ENCODE results near the gene TANGO6. TPM values are rescaled to one million over a fixed set of nuclear protein-coding genes. Genes with fewer than 3 reads are reported as not detected.
"Not testable (repeated sequence)": the region's sequence is repeated elsewhere in the genome, so short reads cannot be mapped to it uniquely, and the experiment has no call there.

TANGO6 gene
- total and polyA plus RNA-seq, 10 of the 15 experiments (the other 5 are each of a cell fraction or from before 2014, with no cell fraction given), result 1.1 to 20.6 (median 11.0) TPM

GRCh38 chr16:68990172-68990845 lies 147.0 kb downstream of the TANGO6 start:
- CTCF ChIA-PET, result interaction anchor here (1.5 to 2.6 kb wide), 3 partner anchors 117 to 134 kb away, joined by 3 to 12 read pairs (median 4); no protein-coding TSS in a partner anchor
- POLR2A ChIA-PET; H3K27ac ChIP-seq (ENCODE audit: control insufficient read depth, insufficient read depth); DNase-seq (ENCODE audit: low read depth, low spot score); H2AFZ ChIP-seq (ENCODE audit: control insufficient read depth, low read depth, low read length); BruUV-seq (replicated peaks); H3K36me3 ChIP-seq (ENCODE audit: control insufficient read depth in 2 of 2, insufficient read depth in 2 of 2, low read length in 1 of 2); in situ Hi-C loops (cut with MboI); FAIRE-seq; H3K4me1 ChIP-seq (ENCODE audit: control insufficient read depth, insufficient read depth, low read length); H4K20me1 ChIP-seq (ENCODE audit: control insufficient read depth, insufficient read depth); intact Hi-C loops (cut with micrococcal nuclease; ENCODE audit: unreplicated experiment); H3K4me2 ChIP-seq (ENCODE audit: control insufficient read depth, insufficient read depth); RAD21 ChIA-PET (ENCODE audit: unreplicated experiment); H3K4me3 ChIP-seq; H3K9me3 ChIP-seq (replicated peaks; ENCODE audit: control insufficient read depth, insufficient read depth, low read length); H3K9ac ChIP-seq (ENCODE audit: control insufficient read depth, insufficient read depth, low read length); H3K79me2 ChIP-seq (ENCODE audit: control insufficient read depth, insufficient read depth, low read length); H3K27me3 ChIP-seq (replicated peaks in 1 of 2; ENCODE audit: control insufficient read depth in 2 of 2, insufficient read depth in 2 of 2, low read length in 1 of 2): not testable (repeated sequence)
- SMC1A ChIA-PET (ENCODE audit: uncharacterized antibody, unreplicated experiment), result interaction anchor here (1.0 to 2.6 kb wide), 5 partner anchors 10 to 133 kb away, joined by 3 to 12 read pairs (median 4); no protein-coding TSS in a partner anchor
- WGBS (ENCODE audit: insufficient coverage, insufficient replicate concordance, low lambda C conversion rate, missing lambda C conversion rate), result 85% methylated on average over 7 of the region's 7 CpGs
- ATAC-seq, result peak; percentile 52
- 0 out of 6 replicates have a peak, but pooled peaks of 1 of the 3 experiments have one; percentile 13 for TF ChIP-seq CTCF (IDR thresholded peaks at IDR 0.05 in 2 of 3, conservative IDR thresholded peaks at IDR 0.05 in 1 of 3; ENCODE audit: control insufficient read depth in 2 of 3, extremely low read depth in 1 of 3, insufficient read depth in 1 of 3, low read depth in 3 of 3, low read length in 3 of 3)

DNA sequence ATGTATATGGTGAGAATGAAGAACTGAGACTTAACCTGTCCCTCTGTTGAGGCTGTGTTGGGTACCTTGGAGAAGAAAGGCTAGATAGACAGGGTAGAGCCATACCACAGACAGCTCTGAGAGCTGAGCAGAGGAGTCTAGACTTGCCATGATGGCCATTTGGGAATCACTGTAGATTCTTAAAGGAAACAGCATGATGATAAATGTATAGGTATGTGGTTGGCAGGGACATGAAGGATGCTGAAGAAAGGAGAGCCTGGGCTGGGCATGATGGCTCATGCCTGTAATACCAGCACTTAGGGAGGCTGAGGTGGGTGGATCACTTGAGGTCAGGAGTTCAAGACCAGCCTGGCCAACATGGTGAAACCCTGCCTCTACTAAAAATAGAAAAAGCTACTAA lies 147.7 kb downstream of the TANGO6 start:
- no TSS peak for BruUV-seq (replicated peaks)
- RAD21 ChIA-PET (ENCODE audit: unreplicated experiment), result interaction anchor here (0.9 kb wide), 1 partner anchor 133 kb away, joined by 3 read pairs; no protein-coding TSS in a partner anchor
- TF ChIP-seq, protein P1, sequence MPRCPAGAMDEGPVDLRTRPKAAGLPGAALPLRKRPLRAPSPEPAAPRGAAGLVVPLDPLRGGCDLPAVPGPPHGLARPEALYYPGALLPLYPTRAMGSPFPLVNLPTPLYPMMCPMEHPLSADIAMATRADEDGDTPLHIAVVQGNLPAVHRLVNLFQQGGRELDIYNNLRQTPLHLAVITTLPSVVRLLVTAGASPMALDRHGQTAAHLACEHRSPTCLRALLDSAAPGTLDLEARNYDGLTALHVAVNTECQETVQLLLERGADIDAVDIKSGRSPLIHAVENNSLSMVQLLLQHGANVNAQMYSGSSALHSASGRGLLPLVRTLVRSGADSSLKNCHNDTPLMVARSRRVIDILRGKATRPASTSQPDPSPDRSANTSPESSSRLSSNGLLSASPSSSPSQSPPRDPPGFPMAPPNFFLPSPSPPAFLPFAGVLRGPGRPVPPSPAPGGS (IDR thresholded peaks at IDR 0.05; ENCODE audit: borderline replicate concordance, insufficient read depth, low read depth, low read length, poor library complexity, severe bottlenecking), result no peak
- TF ChIP-seq CBX3 (IDR thresholded peaks at IDR 0.05; ENCODE audit: borderline replicate concordance, low read depth) (no peak), ZNF274 (IDR thresholded peaks at IDR 0.05; ENCODE audit: insufficient read depth, insufficient read length) (no peak), NR2C2 (IDR thresholded peaks at IDR 0.05; ENCODE audit: borderline replicate concordance, control insufficient read depth, insufficient read length, low read depth) (no peak), SMC3 (IDR thresholded peaks at IDR 0.05; ENCODE audit: borderline replicate concordance, low read length) (no peak), NFXL1 (IDR thresholded peaks at IDR 0.05; ENCODE audit: borderline replicate concordance) (no peak)
- TF ChIP-seq, protein P2, sequence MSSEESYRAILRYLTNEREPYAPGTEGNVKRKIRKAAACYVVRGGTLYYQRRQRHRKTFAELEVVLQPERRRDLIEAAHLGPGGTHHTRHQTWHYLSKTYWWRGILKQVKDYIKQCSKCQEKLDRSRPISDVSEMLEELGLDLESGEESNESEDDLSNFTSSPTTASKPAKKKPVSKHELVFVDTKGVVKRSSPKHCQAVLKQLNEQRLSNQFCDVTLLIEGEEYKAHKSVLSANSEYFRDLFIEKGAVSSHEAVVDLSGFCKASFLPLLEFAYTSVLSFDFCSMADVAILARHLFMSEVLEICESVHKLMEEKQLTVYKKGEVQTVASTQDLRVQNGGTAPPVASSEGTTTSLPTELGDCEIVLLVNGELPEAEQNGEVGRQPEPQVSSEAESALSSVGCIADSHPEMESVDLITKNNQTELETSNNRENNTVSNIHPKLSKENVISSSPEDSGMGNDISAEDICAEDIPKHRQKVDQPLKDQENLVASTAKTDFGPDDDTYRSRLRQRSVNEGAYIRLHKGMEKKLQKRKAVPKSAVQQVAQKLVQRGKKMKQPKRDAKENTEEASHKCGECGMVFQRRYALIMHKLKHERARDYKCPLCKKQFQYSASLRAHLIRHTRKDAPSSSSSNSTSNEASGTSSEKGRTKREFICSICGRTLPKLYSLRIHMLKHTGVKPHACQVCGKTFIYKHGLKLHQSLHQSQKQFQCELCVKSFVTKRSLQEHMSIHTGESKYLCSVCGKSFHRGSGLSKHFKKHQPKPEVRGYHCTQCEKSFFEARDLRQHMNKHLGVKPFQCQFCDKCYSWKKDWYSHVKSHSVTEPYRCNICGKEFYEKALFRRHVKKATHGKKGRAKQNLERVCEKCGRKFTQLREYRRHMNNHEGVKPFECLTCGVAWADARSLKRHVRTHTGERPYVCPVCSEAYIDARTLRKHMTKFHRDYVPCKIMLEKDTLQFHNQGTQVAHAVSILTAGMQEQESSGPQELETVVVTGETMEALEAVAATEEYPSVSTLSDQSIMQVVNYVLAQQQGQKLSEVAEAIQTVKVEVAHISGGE (CRISPR knock-in tag; IDR thresholded peaks at IDR 0.05), result no peak

More for the DNA sequence above, 147.7 kb downstream of the TANGO6 start:
- Histone ChIP-seq H3K79me2 (ENCODE audit: control insufficient read depth, insufficient read depth, low read length) (no peaks in the 10 kb centered on the region), H3K36me3 (ENCODE audit: control insufficient read depth in 2 of 2, insufficient read depth in 2 of 2, low read length in 1 of 2) (no peaks in the 10 kb centered on the region), H3K9me3 (replicated peaks; ENCODE audit: control insufficient read depth, insufficient read depth, low read length) (no peaks in the 10 kb centered on the region), H4K20me1 (ENCODE audit: control insufficient read depth, insufficient read depth) (no peaks in the 10 kb centered on the region), H3K9ac (ENCODE audit: control insufficient read depth, insufficient read depth, low read length) (no peak overlapping the region), H2AFZ (ENCODE audit: control insufficient read depth, low read depth, low read length) (no peak overlapping the region), H3K4me2 (ENCODE audit: control insufficient read depth, insufficient read depth) (no peak overlapping the region), H3K27ac (ENCODE audit: control insufficient read depth, insufficient read depth) (no peak overlapping the region), H3K4me1 (ENCODE audit: control insufficient read depth, insufficient read depth, low read length) (peaks cover 2% of the 10 kb centered on the region; the same call in 1 of the 2 replicates), H3K27me3 (replicated peaks in 1 of 2; ENCODE audit: control insufficient read depth in 2 of 2, insufficient read depth in 2 of 2, low read length in 1 of 2) (no peaks in the 10 kb centered on the region), H3K4me3 (no peak overlapping the region)
- DNase-seq (ENCODE audit: low read depth, low spot score) (no peak), FAIRE-seq (no peak), ATAC-seq (no peak)
- in situ Hi-C loops (cut with MboI) (no loop called here), intact Hi-C loops (cut with micrococcal nuclease; ENCODE audit: unreplicated experiment) (no loop called here)
- ChIA-PET CTCF (interaction anchor here (1.5 to 2.6 kb wide), 2 partner anchors 120 to 133 kb away, joined by 3 to 12 read pairs; no protein-coding TSS in a partner anchor), SMC1A (ENCODE audit: uncharacterized antibody, unreplicated experiment) (interaction anchor here (1.6 kb wide), 1 partner anchor 10 kb away, joined by 3 read pairs; no protein-coding TSS in a partner anchor), POLR2A (no interaction called here)
